Thoracic aorta (tissue), 2 donors: Measurements from ENCODE around the gene PIK3IP1. TPM values are rescaled to one million over a fixed set of nuclear protein-coding genes. Genes with fewer than 3 reads are reported as not detected.

ENCODE experiments used
- ATAC-seq: fragments of 150-250 bp; one replicate; pipeline ENCODE4 v1.8.0; 2017; ENCODE audit warnings: low read depth; ENCODE audit not compliant: insufficient number of reproducible peaks, low FRiP score
- DNase-seq: peaks from one replicate; pipeline ENCODE4 v3.0.0-alpha.2; 2020; ENCODE audit warnings: low spot score
- H3K27ac ChIP-seq, 2 donors: fragments of 200-600 bp; sonication (generic); 1 replicate in 1 of 2; 2 replicates in 1 of 2; pipeline ENCODE4 v1.5.1; 2016; ENCODE audit warnings: mild to moderate bottlenecking in 2 of 2, moderate library complexity in 2 of 2
- H3K27me3 ChIP-seq: fragments of 200-600 bp; sonication (generic); replicated peaks from 2 replicates; pipeline ENCODE4 v1.6.0; 2016; ENCODE audit warnings: mild to moderate bottlenecking; ENCODE audit not compliant: insufficient read depth
- H3K36me3 ChIP-seq: fragments of 200-600 bp; sonication (generic); one replicate; pipeline ENCODE4 v1.5.1; 2016
- H3K4me1 ChIP-seq, 2 donors: fragments of 200-600 bp; sonication (generic); 1 replicate in 1 of 2; 2 replicates in 1 of 2; pipeline versions ENCODE4 v1.5.1 to v1.6.0; 2016; ENCODE audit warnings: low read depth in 2 of 2, mild to moderate bottlenecking in 1 of 2; ENCODE audit not compliant: control insufficient read depth in 1 of 2
- H3K4me3 ChIP-seq: fragments of 200-600 bp; sonication (generic); 2 replicates; pipeline ENCODE4 v1.5.1; 2016; ENCODE audit warnings: mild to moderate bottlenecking
- H3K9me3 ChIP-seq: fragments of 200-600 bp; sonication (generic); 2 replicates; pipeline ENCODE4 v1.5.1; 2016
- total RNA-seq, 2 donors: library from RNA; depleted of rRNA; stranded (reverse); fragments of >200 nt; gene quantifications; one replicate each; pipeline versions ENCODE4 v1.1.0 to v1.2.3, GENCODE V29; 2016
- TF ChIP-seq, protein P1 (sequence below): fragments of 200-600 bp; sonication (generic); IDR thresholded peaks from one replicate; pipeline ENCODE4 v1.5.1; 2019; ENCODE audit warnings: antibody characterized with exemption

The PIK3IP1 gene
- total RNA-seq, 2 donors from 2014 or later = 56.3 to 57.9 TPM

DNA sequence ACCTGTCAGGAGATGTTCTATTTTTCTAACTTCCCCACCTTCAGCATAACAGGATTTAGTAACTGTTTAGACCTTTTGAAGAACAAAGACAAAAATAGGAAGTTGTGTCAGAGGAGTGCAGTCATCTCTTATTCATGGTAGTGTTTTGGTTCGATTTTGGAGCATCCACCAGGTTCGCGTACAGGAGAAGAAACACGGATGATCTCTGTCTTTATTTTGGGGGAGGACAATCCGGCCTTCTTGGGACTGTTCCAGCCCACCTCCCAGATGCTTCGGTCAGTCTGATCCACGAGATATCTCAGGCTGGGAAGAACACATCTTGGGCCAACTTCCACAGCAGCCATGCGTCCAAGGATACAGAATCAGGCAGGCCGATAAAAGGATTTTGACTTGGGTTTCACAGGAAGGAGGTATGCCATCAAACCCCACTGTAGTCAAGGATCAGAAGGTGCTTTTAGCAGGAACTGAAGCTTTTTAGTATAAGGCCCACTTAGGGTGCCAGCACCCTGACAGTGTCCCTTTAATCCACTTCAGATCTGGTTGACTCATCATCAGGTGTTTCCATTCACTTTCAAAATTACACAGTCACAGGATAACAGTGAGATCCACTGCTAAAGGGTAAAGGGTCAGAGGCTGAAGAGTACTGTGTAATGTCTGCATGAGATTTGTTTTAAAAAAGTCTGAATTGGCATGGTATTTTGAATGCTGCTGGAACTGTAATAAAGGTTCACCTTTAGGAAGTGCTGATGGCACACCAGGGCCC lies 37.3 kb upstream of the PIK3IP1 start:
- DNase-seq (no peak), ATAC-seq (no peak)
- Histone ChIP-seq H3K4me1 (peaks cover 0 to 9% of the 10 kb centered on the region in 2 donors), H3K9me3 (no peaks in the 10 kb centered on the region), H3K36me3 (peaks cover 65% of the 10 kb centered on the region), H3K27me3 (no peaks in the 10 kb centered on the region), H3K4me3 (no peak overlapping the region), H3K27ac (no peak overlapping the region)
- TF ChIP-seq, protein P1, sequence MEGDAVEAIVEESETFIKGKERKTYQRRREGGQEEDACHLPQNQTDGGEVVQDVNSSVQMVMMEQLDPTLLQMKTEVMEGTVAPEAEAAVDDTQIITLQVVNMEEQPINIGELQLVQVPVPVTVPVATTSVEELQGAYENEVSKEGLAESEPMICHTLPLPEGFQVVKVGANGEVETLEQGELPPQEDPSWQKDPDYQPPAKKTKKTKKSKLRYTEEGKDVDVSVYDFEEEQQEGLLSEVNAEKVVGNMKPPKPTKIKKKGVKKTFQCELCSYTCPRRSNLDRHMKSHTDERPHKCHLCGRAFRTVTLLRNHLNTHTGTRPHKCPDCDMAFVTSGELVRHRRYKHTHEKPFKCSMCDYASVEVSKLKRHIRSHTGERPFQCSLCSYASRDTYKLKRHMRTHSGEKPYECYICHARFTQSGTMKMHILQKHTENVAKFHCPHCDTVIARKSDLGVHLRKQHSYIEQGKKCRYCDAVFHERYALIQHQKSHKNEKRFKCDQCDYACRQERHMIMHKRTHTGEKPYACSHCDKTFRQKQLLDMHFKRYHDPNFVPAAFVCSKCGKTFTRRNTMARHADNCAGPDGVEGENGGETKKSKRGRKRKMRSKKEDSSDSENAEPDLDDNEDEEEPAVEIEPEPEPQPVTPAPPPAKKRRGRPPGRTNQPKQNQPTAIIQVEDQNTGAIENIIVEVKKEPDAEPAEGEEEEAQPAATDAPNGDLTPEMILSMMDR = no peak

- ATAC-seq = no peak
- Histone ChIP-seq H3K4me3 (no peak overlapping the region), H3K4me1 (peaks cover 0 to 4% of the 10 kb centered on the region in 2 donors), H3K9me3 (no peaks in the 10 kb centered on the region), H3K36me3 (peaks cover 60% of the 10 kb centered on the region), H3K27me3 (no peaks in the 10 kb centered on the region), H3K27ac (no peak overlapping the region)
- TF ChIP-seq, protein P1 = no peak
- no peak for DNase-seq
These were observed 36.7 kb upstream of the PIK3IP1 start for GRCh38 chr22:31329029-31329428.

DNA sequence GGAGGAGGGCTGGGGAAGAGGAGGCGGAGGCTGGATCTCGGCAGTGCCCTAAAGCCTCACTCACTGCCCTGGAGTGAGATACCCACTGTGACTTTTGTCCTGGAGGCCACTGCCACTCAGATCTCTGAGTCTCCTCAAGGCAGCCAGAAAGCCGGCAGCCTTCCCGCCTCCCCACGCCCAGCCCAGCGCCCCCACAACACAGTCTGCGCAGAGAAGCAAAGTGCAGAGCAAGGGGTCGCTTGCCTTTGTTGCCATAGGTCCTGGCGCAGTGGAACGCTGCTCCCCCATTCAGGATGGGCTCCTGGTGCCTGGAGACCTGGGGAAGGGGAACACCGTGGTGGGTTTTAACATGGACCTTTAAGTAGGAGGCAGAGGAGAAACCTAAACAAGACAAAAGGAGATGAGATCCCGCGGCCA lies 36.3 kb upstream of the PIK3IP1 start:
- no peak for DNase-seq
- no peak for ATAC-seq
- peaks cover 60% of the 10 kb centered on the region for H3K36me3 ChIP-seq

GRCh38 chr22:31327806-31328543 lies 35.7 kb upstream of the PIK3IP1 start:
- TF ChIP-seq, protein P1 = no peak
- Histone ChIP-seq H3K27ac (no peak overlapping the region), H3K4me3 (no peak overlapping the region), H3K36me3 (peaks cover 59% of the 10 kb centered on the region), H3K9me3 (no peaks in the 10 kb centered on the region), H3K4me1 (no peaks in the 10 kb centered on the region), H3K27me3 (no peaks in the 10 kb centered on the region)
- DNase-seq (no peak), ATAC-seq (no peak)

More for the DNA sequence above, 36.3 kb upstream of the PIK3IP1 start:
- Histone ChIP-seq H3K4me3 (no peak overlapping the region), H3K27ac (no peak overlapping the region), H3K4me1 (no peaks in the 10 kb centered on the region), H3K9me3 (no peaks in the 10 kb centered on the region), H3K27me3 (no peaks in the 10 kb centered on the region)
- TF ChIP-seq, protein P1 = no peak

GRCh38 chr22:31326877-31327276 lies 34.6 kb upstream of the PIK3IP1 start:
- Histone ChIP-seq H3K27me3 (no peaks in the 10 kb centered on the region), H3K9me3 (no peaks in the 10 kb centered on the region), H3K27ac (no peak overlapping the region), H3K4me1 (no peaks in the 10 kb centered on the region), H3K4me3 (no peak overlapping the region), H3K36me3 (peaks cover 48% of the 10 kb centered on the region)
- TF ChIP-seq, protein P1 = no peak
- DNase-seq = no peak
- no peak for ATAC-seq
